ENCODE measurements around the gene LIN9.

LIN9 gene

GRCh38 chr1:226223786-226224244, 85.1 kb downstream of the LIN9 start:
- Histone ChIP-seq H3K9me3 (ENCODE audit: insufficient read depth, low read length) (no peaks in the 10 kb centered on the region), H3K4me1 (ENCODE audit: insufficient read depth, insufficient read length) (peaks cover 2% of the 10 kb centered on the region), H3K9ac (ENCODE audit: insufficient read length, low read depth) (peak overlapping the region; percentile 89), H3K27me3 (ENCODE audit: insufficient read depth, insufficient read length) (peaks cover 36% of the 10 kb centered on the region), H3K4me3 (ENCODE audit: insufficient read length, low read depth) (peak overlapping the region; percentile 78), H3K36me3 (ENCODE audit: insufficient read depth, insufficient read length, low read length) (peaks cover 3% of the 10 kb centered on the region)
- TF ChIP-seq YY1 (IDR thresholded peaks at IDR 0.05; ENCODE audit: insufficient read depth, insufficient read length): no peak
- no peak for TF ChIP-seq ZNF274 (IDR thresholded peaks at IDR 0.05; ENCODE audit: low read depth, low read length)
- no peak for TF ChIP-seq SUZ12 (IDR thresholded peaks at IDR 0.05; ENCODE audit: extremely low read depth, insufficient read depth, insufficient read length)
- DNase-seq (ENCODE audit: low read depth, low spot score): no peak

- Histone ChIP-seq H3K27me3 (ENCODE audit: insufficient read depth, insufficient read length) (peaks cover 36% of the 10 kb centered on the region), H3K4me3 (ENCODE audit: insufficient read length, low read depth) (peak within 1 kb of the TSS; percentile 78)
- no peak for DNase-seq (ENCODE audit: low read depth, low spot score)
These were observed 85.7 kb downstream of the LIN9 start, which contains the start of gene MIXL1 for GRCh38 chr1:226223157-226223785. Gene MIXL1 (plus strand): TSS chr1:226223664. CDS start chr1:226223682, 18 bp downstream.

GRCh38 chr1:226222686-226223085, 86.3 kb downstream of the LIN9 start:
- Histone ChIP-seq H3K4me3 (ENCODE audit: insufficient read length, low read depth) (peak overlapping the region; percentile 78), H3K27me3 (ENCODE audit: insufficient read depth, insufficient read length) (peaks cover 36% of the 10 kb centered on the region)

More at GRCh38 chr1:226223157-226223785, 85.7 kb downstream of the LIN9 start, which contains the start of gene MIXL1:
- TF ChIP-seq SUZ12 (IDR thresholded peaks at IDR 0.05; ENCODE audit: extremely low read depth, insufficient read depth, insufficient read length): no peak
- TF ChIP-seq ZNF274 (IDR thresholded peaks at IDR 0.05; ENCODE audit: low read depth, low read length): no peak
- TF ChIP-seq YY1 (IDR thresholded peaks at IDR 0.05; ENCODE audit: insufficient read depth, insufficient read length): no peak
- Histone ChIP-seq H3K9me3 (ENCODE audit: insufficient read depth, low read length) (no peaks in the 10 kb centered on the region), H3K9ac (ENCODE audit: insufficient read length, low read depth) (peak within 1 kb of the TSS; percentile 89), H3K4me1 (ENCODE audit: insufficient read depth, insufficient read length) (peaks cover 2% of the 10 kb centered on the region), H3K36me3 (ENCODE audit: insufficient read depth, insufficient read length, low read length) (no peaks in the 10 kb centered on the region)

DNA sequence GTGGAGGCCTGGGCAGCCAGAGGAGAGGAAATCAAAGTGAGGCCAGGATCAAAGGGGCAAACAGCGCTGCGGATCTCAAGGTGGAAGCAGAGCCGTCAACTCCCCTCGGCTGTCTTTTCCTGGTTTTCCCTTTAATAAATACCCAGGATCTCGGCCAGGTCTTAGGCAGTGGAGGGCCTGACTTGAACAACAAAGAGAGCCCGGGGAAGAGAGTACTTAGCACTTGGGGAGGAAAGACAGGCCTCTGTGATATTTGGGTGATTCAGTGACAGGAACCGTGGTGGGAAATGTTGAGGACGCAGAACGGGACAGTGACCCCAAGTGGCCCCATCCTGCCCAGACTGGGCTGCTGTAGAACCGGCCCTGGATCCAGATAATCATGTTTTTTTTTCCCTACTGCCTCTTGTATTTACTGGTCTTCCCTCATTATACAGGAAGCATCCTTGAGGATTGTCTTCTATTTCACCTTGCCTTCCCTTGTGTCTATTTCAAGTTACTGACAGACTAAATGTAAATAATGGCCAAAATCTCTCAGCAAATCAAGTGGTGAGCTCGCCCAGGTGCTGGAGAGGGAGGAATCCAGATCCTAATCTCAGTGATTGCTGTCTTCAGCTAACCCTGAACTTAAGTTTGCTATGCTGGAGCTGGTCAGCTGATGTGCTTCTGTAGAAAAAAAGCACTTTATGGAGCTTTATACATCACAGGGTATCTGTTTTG, 88.3 kb downstream of the LIN9 start:
- no peak for DNase-seq (ENCODE audit: low read depth, low spot score)
- Histone ChIP-seq H3K36me3 (ENCODE audit: insufficient read depth, insufficient read length, low read length) (no peaks in the 10 kb centered on the region), H3K27me3 (ENCODE audit: insufficient read depth, insufficient read length) (peaks cover 33% of the 10 kb centered on the region), H3K9me3 (ENCODE audit: insufficient read depth, low read length) (no peaks in the 10 kb centered on the region), H3K4me1 (ENCODE audit: insufficient read depth, insufficient read length) (peaks cover 2% of the 10 kb centered on the region), H3K4me3 (ENCODE audit: insufficient read length, low read depth) (no peak overlapping the region), H3K9ac (ENCODE audit: insufficient read length, low read depth) (no peak overlapping the region)
- no peak for TF ChIP-seq ZNF274 (IDR thresholded peaks at IDR 0.05; ENCODE audit: low read depth, low read length)
- no peak for TF ChIP-seq SUZ12 (IDR thresholded peaks at IDR 0.05; ENCODE audit: extremely low read depth, insufficient read depth, insufficient read length)
- TF ChIP-seq YY1 (IDR thresholded peaks at IDR 0.05; ENCODE audit: insufficient read depth, insufficient read length): no peak

More at GRCh38 chr1:226222686-226223085, 86.3 kb downstream of the LIN9 start:
- Histone ChIP-seq H3K36me3 (ENCODE audit: insufficient read depth, insufficient read length, low read length) (no peaks in the 10 kb centered on the region), H3K4me1 (ENCODE audit: insufficient read depth, insufficient read length) (peaks cover 2% of the 10 kb centered on the region), H3K9me3 (ENCODE audit: insufficient read depth, low read length) (no peaks in the 10 kb centered on the region), H3K9ac (ENCODE audit: insufficient read length, low read depth) (no peak overlapping the region)
- TF ChIP-seq SUZ12 (IDR thresholded peaks at IDR 0.05; ENCODE audit: extremely low read depth, insufficient read depth, insufficient read length) (no peak), YY1 (IDR thresholded peaks at IDR 0.05; ENCODE audit: insufficient read depth, insufficient read length) (no peak), ZNF274 (IDR thresholded peaks at IDR 0.05; ENCODE audit: low read depth, low read length) (no peak)
- no peak for DNase-seq (ENCODE audit: low read depth, low spot score)

GRCh38 chr1:226217273-226217672, 91.7 kb downstream of the LIN9 start:
- Histone ChIP-seq H3K36me3 (ENCODE audit: insufficient read depth, insufficient read length, low read length) (no peaks in the 10 kb centered on the region), H3K27me3 (ENCODE audit: insufficient read depth, insufficient read length) (peaks cover 3% of the 10 kb centered on the region), H3K9ac (ENCODE audit: insufficient read length, low read depth) (no peak overlapping the region), H3K4me1 (ENCODE audit: insufficient read depth, insufficient read length) (peaks cover 14% of the 10 kb centered on the region), H3K4me3 (ENCODE audit: insufficient read length, low read depth) (no peak overlapping the region), H3K9me3 (ENCODE audit: insufficient read depth, low read length) (no peaks in the 10 kb centered on the region)
- DNase-seq (ENCODE audit: low read depth, low spot score): no peak
- TF ChIP-seq SUZ12 (IDR thresholded peaks at IDR 0.05; ENCODE audit: extremely low read depth, insufficient read depth, insufficient read length): no peak
- no peak for TF ChIP-seq ZNF274 (IDR thresholded peaks at IDR 0.05; ENCODE audit: low read depth, low read length)
- TF ChIP-seq YY1 (IDR thresholded peaks at IDR 0.05; ENCODE audit: insufficient read depth, insufficient read length): no peak

GRCh38 chr1:226216056-226216455, 92.9 kb downstream of the LIN9 start:
- Histone ChIP-seq H3K36me3 (ENCODE audit: insufficient read depth, insufficient read length, low read length) (no peaks in the 10 kb centered on the region), H3K27me3 (ENCODE audit: insufficient read depth, insufficient read length) (no peaks in the 10 kb centered on the region), H3K9ac (ENCODE audit: insufficient read length, low read depth) (no peak overlapping the region), H3K9me3 (ENCODE audit: insufficient read depth, low read length) (no peaks in the 10 kb centered on the region), H3K4me3 (ENCODE audit: insufficient read length, low read depth) (no peak overlapping the region), H3K4me1 (ENCODE audit: insufficient read depth, insufficient read length) (peaks cover 14% of the 10 kb centered on the region)
- no peak for TF ChIP-seq SUZ12 (IDR thresholded peaks at IDR 0.05; ENCODE audit: extremely low read depth, insufficient read depth, insufficient read length)
- TF ChIP-seq ZNF274 (IDR thresholded peaks at IDR 0.05; ENCODE audit: low read depth, low read length): no peak
- no peak for TF ChIP-seq YY1 (IDR thresholded peaks at IDR 0.05; ENCODE audit: insufficient read depth, insufficient read length)
- DNase-seq (ENCODE audit: low read depth, low spot score): no peak

DNA sequence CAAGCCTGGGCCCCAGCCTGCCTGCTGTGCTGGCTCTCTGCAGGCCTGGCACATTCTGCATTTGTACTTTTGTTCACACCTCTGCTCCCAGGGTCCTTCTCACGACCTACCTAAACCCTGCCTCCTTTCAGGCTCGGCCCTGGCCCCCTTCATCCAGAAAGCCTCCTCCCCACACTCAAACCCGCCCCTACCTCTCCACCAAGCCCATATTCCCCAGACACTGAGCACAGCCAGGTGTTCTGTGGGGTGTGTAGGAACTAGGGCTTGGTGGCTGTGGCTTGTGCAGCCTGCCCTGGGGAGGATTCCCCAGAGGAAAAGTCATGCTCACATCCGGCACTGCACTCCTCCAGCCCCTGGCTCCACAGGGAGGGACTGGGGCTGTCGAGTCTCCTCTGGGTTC, 93.7 kb downstream of the LIN9 start:
- H3K27me3 ChIP-seq (ENCODE audit: insufficient read depth, insufficient read length): no peaks in the 10 kb centered on the region

More for the DNA sequence above, 93.7 kb downstream of the LIN9 start:
- no peak for DNase-seq (ENCODE audit: low read depth, low spot score)
- H3K4me1 ChIP-seq (ENCODE audit: insufficient read depth, insufficient read length): peaks cover 18% of the 10 kb centered on the region
- H3K36me3 ChIP-seq (ENCODE audit: insufficient read depth, insufficient read length, low read length): no peaks in the 10 kb centered on the region
- TF ChIP-seq YY1 (IDR thresholded peaks at IDR 0.05; ENCODE audit: insufficient read depth, insufficient read length) (no peak), SUZ12 (IDR thresholded peaks at IDR 0.05; ENCODE audit: extremely low read depth, insufficient read depth, insufficient read length) (no peak)
- no peak overlapping the region for H3K4me3 ChIP-seq (ENCODE audit: insufficient read length, low read depth)
- H3K9me3 ChIP-seq (ENCODE audit: insufficient read depth, low read length): no peaks in the 10 kb centered on the region
- H3K9ac ChIP-seq (ENCODE audit: insufficient read length, low read depth): no peak overlapping the region

Data from NT2/D1 (cell line).